HL-60 (cell line): Measurements from ENCODE around the gene POLR1B.

ENCODE experiments used
- CTCF ChIP-seq: IDR thresholded peaks from one replicate; pipeline ENCODE4 v1.5.1; 2011; ENCODE audit warnings: low read length, control low read depth, inconsistent platforms; ENCODE audit not compliant: insufficient read depth
- GABPA ChIP-seq: IDR thresholded peaks from 2 replicates; pipeline ENCODE4 v1.6.1; 2012; ENCODE audit warnings: low read depth
- POLR2AphosphoS5 ChIP-seq: IDR thresholded peaks from 2 replicates; pipeline ENCODE4 v1.6.1; 2012; ENCODE audit warnings: low read depth
- REST ChIP-seq: IDR thresholded peaks from 2 replicates; pipeline ENCODE4 v1.6.1; 2012; ENCODE audit warnings: low read depth; ENCODE audit not compliant: insufficient replicate concordance

GRCh38 chr2:112621790-112622527 is 79.7 kb downstream of the POLR1B start:
- TF ChIP-seq CTCF (no peak), POLR2AphosphoS5 (no peak), REST (no peak), GABPA (no peak)
